ENCODE results near the gene NEXMIF.

Gene NEXMIF

GRCh38 chrX:74804574-74804973, 120.7 kb downstream of the NEXMIF start:
- Histone ChIP-seq H3K4me1 (ENCODE audit: control insufficient read depth, insufficient read depth, low read length, poor library complexity, severe bottlenecking) (no peaks in the 10 kb centered on the region), H3K4me3 (ENCODE audit: insufficient read depth, low read depth, low read length, poor library complexity, severe bottlenecking) (no peak overlapping the region), H3K27ac (ENCODE audit: insufficient read depth, low read length, poor library complexity, severe bottlenecking) (no peak overlapping the region), H3K27me3 (replicated peaks; ENCODE audit: control insufficient read depth, insufficient read depth, low read length, poor library complexity, severe bottlenecking) (no peaks in the 10 kb centered on the region), H3K36me3 (ENCODE audit: control insufficient read depth, insufficient read depth, low read length) (no peaks in the 10 kb centered on the region), H3K9me3 (ENCODE audit: control insufficient read depth, low read length) (no peaks in the 10 kb centered on the region)
- no peak for DNase-seq

GRCh38 chrX:74800062-74800461, 125.2 kb downstream of the NEXMIF start:
- H3K27me3 ChIP-seq (replicated peaks; ENCODE audit: control insufficient read depth, insufficient read depth, low read length, poor library complexity, severe bottlenecking), result no peaks in the 10 kb centered on the region
- no peak overlapping the region for H3K4me3 ChIP-seq (ENCODE audit: insufficient read depth, low read depth, low read length, poor library complexity, severe bottlenecking)
- no peak for DNase-seq
- H3K9me3 ChIP-seq (ENCODE audit: control insufficient read depth, low read length), result no peaks in the 10 kb centered on the region
- no peaks in the 10 kb centered on the region for H3K4me1 ChIP-seq (ENCODE audit: control insufficient read depth, insufficient read depth, low read length, poor library complexity, severe bottlenecking)
- no peaks in the 10 kb centered on the region for H3K36me3 ChIP-seq (ENCODE audit: control insufficient read depth, insufficient read depth, low read length)
- no peak overlapping the region for H3K27ac ChIP-seq (ENCODE audit: insufficient read depth, low read length, poor library complexity, severe bottlenecking)

GRCh38 chrX:74797338-74797887, 127.8 kb downstream of the NEXMIF start:
- H3K4me1 ChIP-seq (ENCODE audit: control insufficient read depth, insufficient read depth, low read length, poor library complexity, severe bottlenecking), result no peaks in the 10 kb centered on the region

GRCh38 chrX:74788545-74789086, 136.6 kb downstream of the NEXMIF start:
- Histone ChIP-seq H3K36me3 (ENCODE audit: control insufficient read depth, insufficient read depth, low read length) (no peaks in the 10 kb centered on the region), H3K4me1 (ENCODE audit: control insufficient read depth, insufficient read depth, low read length, poor library complexity, severe bottlenecking) (no peaks in the 10 kb centered on the region), H3K27ac (ENCODE audit: insufficient read depth, low read length, poor library complexity, severe bottlenecking) (no peak overlapping the region), H3K27me3 (replicated peaks; ENCODE audit: control insufficient read depth, insufficient read depth, low read length, poor library complexity, severe bottlenecking) (no peaks in the 10 kb centered on the region), H3K4me3 (ENCODE audit: insufficient read depth, low read depth, low read length, poor library complexity, severe bottlenecking) (no peak overlapping the region), H3K9me3 (ENCODE audit: control insufficient read depth, low read length) (no peaks in the 10 kb centered on the region)
- DNase-seq, result no peak

More at GRCh38 chrX:74797338-74797887, 127.8 kb downstream of the NEXMIF start:
- Histone ChIP-seq H3K4me3 (ENCODE audit: insufficient read depth, low read depth, low read length, poor library complexity, severe bottlenecking) (no peak overlapping the region), H3K27ac (ENCODE audit: insufficient read depth, low read length, poor library complexity, severe bottlenecking) (no peak overlapping the region), H3K9me3 (ENCODE audit: control insufficient read depth, low read length) (no peaks in the 10 kb centered on the region), H3K36me3 (ENCODE audit: control insufficient read depth, insufficient read depth, low read length) (no peaks in the 10 kb centered on the region), H3K27me3 (replicated peaks; ENCODE audit: control insufficient read depth, insufficient read depth, low read length, poor library complexity, severe bottlenecking) (no peaks in the 10 kb centered on the region)
- no peak for DNase-seq

GRCh38 chrX:74784629-74785028, 140.6 kb downstream of the NEXMIF start:
- no peaks in the 10 kb centered on the region for H3K27me3 ChIP-seq (replicated peaks; ENCODE audit: control insufficient read depth, insufficient read depth, low read length, poor library complexity, severe bottlenecking)
- H3K4me1 ChIP-seq (ENCODE audit: control insufficient read depth, insufficient read depth, low read length, poor library complexity, severe bottlenecking), result no peaks in the 10 kb centered on the region
- no peaks in the 10 kb centered on the region for H3K36me3 ChIP-seq (ENCODE audit: control insufficient read depth, insufficient read depth, low read length)
- no peak overlapping the region for H3K27ac ChIP-seq (ENCODE audit: insufficient read depth, low read length, poor library complexity, severe bottlenecking)
- no peaks in the 10 kb centered on the region for H3K9me3 ChIP-seq (ENCODE audit: control insufficient read depth, low read length)
- DNase-seq, result no peak
- no peak overlapping the region for H3K4me3 ChIP-seq (ENCODE audit: insufficient read depth, low read depth, low read length, poor library complexity, severe bottlenecking)

- no peak overlapping the region for H3K4me3 ChIP-seq (ENCODE audit: insufficient read depth, low read depth, low read length, poor library complexity, severe bottlenecking)
- no peak for DNase-seq
- no peaks in the 10 kb centered on the region for H3K4me1 ChIP-seq (ENCODE audit: control insufficient read depth, insufficient read depth, low read length, poor library complexity, severe bottlenecking)
- no peak overlapping the region for H3K27ac ChIP-seq (ENCODE audit: insufficient read depth, low read length, poor library complexity, severe bottlenecking)
- no peaks in the 10 kb centered on the region for H3K9me3 ChIP-seq (ENCODE audit: control insufficient read depth, low read length)
- no peaks in the 10 kb centered on the region for H3K36me3 ChIP-seq (ENCODE audit: control insufficient read depth, insufficient read depth, low read length)
- H3K27me3 ChIP-seq (replicated peaks; ENCODE audit: control insufficient read depth, insufficient read depth, low read length, poor library complexity, severe bottlenecking), result no peaks in the 10 kb centered on the region
Measured at GRCh38 chrX:74781507-74782034, 143.7 kb downstream of the NEXMIF start.

- Histone ChIP-seq H3K27ac (ENCODE audit: insufficient read depth, low read length, poor library complexity, severe bottlenecking) (no peak overlapping the region), H3K4me1 (ENCODE audit: control insufficient read depth, insufficient read depth, low read length, poor library complexity, severe bottlenecking) (no peaks in the 10 kb centered on the region), H3K4me3 (ENCODE audit: insufficient read depth, low read depth, low read length, poor library complexity, severe bottlenecking) (no peak overlapping the region), H3K9me3 (ENCODE audit: control insufficient read depth, low read length) (no peaks in the 10 kb centered on the region), H3K27me3 (replicated peaks; ENCODE audit: control insufficient read depth, insufficient read depth, low read length, poor library complexity, severe bottlenecking) (no peaks in the 10 kb centered on the region), H3K36me3 (ENCODE audit: control insufficient read depth, insufficient read depth, low read length) (no peaks in the 10 kb centered on the region)
- DNase-seq, result no peak
Measured at GRCh38 chrX:74779175-74779574, 146.1 kb downstream of the NEXMIF start.

- Histone ChIP-seq H3K27me3 (replicated peaks; ENCODE audit: control insufficient read depth, insufficient read depth, low read length, poor library complexity, severe bottlenecking) (no peaks in the 10 kb centered on the region), H3K27ac (ENCODE audit: insufficient read depth, low read length, poor library complexity, severe bottlenecking) (no peak overlapping the region), H3K4me1 (ENCODE audit: control insufficient read depth, insufficient read depth, low read length, poor library complexity, severe bottlenecking) (no peaks in the 10 kb centered on the region), H3K9me3 (ENCODE audit: control insufficient read depth, low read length) (no peaks in the 10 kb centered on the region), H3K4me3 (ENCODE audit: insufficient read depth, low read depth, low read length, poor library complexity, severe bottlenecking) (no peak overlapping the region), H3K36me3 (ENCODE audit: control insufficient read depth, insufficient read depth, low read length) (no peaks in the 10 kb centered on the region)
- DNase-seq, result no peak
Measured at GRCh38 chrX:74774988-74775387, 150.3 kb downstream of the NEXMIF start.

- Histone ChIP-seq H3K27me3 (replicated peaks; ENCODE audit: control insufficient read depth, insufficient read depth, low read length, poor library complexity, severe bottlenecking) (no peaks in the 10 kb centered on the region), H3K4me1 (ENCODE audit: control insufficient read depth, insufficient read depth, low read length, poor library complexity, severe bottlenecking) (no peaks in the 10 kb centered on the region), H3K4me3 (ENCODE audit: insufficient read depth, low read depth, low read length, poor library complexity, severe bottlenecking) (no peak overlapping the region), H3K27ac (ENCODE audit: insufficient read depth, low read length, poor library complexity, severe bottlenecking) (no peak overlapping the region), H3K9me3 (ENCODE audit: control insufficient read depth, low read length) (no peaks in the 10 kb centered on the region), H3K36me3 (ENCODE audit: control insufficient read depth, insufficient read depth, low read length) (no peaks in the 10 kb centered on the region)
- no peak for DNase-seq
Measured at GRCh38 chrX:74736450-74736849, 188.8 kb downstream of the NEXMIF start.

GRCh38 chrX:74705269-74705668, 220.0 kb downstream of the NEXMIF start:
- Histone ChIP-seq H3K9me3 (ENCODE audit: control insufficient read depth, low read length) (no peaks in the 10 kb centered on the region), H3K36me3 (ENCODE audit: control insufficient read depth, insufficient read depth, low read length) (no peaks in the 10 kb centered on the region), H3K27me3 (replicated peaks; ENCODE audit: control insufficient read depth, insufficient read depth, low read length, poor library complexity, severe bottlenecking) (no peaks in the 10 kb centered on the region), H3K4me1 (ENCODE audit: control insufficient read depth, insufficient read depth, low read length, poor library complexity, severe bottlenecking) (no peaks in the 10 kb centered on the region), H3K4me3 (ENCODE audit: insufficient read depth, low read depth, low read length, poor library complexity, severe bottlenecking) (no peak overlapping the region), H3K27ac (ENCODE audit: insufficient read depth, low read length, poor library complexity, severe bottlenecking) (no peak overlapping the region)
- no peak for DNase-seq
